ENCODE results near the gene AGBL1.

The AGBL1 gene

DNA sequence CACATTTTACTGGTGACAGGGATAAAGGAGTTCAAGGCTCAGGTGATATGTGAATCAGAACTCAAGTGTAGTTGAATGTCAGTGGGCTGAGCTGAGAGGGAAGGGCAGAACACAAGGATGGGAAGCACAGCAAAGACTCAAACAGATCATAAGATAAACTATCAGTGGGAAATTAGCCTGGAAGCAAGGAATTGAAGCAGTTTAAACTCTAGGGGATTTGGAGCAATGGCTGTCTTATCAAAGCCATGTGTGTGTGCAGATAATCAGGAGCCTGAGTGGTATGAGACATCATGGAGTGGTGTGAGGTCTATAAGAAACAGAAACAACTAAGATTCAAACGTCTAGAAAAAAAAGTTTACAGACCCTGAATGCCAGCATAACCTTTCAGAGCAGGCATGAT, 634.6 kb downstream of the AGBL1 start:
- H3K4me2 ChIP-seq, result no peak overlapping the region
- H4K20me1 ChIP-seq (ENCODE audit: insufficient read depth), result no peaks in the 10 kb centered on the region
- H3K9ac ChIP-seq, result no peak overlapping the region
- H3K36me3 ChIP-seq (ENCODE audit: insufficient read depth), result no peaks in the 10 kb centered on the region
- no peak overlapping the region for H3K4me3 ChIP-seq (IDR thresholded peaks at IDR 0.05; ENCODE audit: insufficient read depth, low read depth, low read length)
- no peak overlapping the region for H3K27ac ChIP-seq
- H2AFZ ChIP-seq (ENCODE audit: low read depth), result no peak overlapping the region
- no peaks in the 10 kb centered on the region for H3K27me3 ChIP-seq (ENCODE audit: insufficient read depth, low read depth)
- no peaks in the 10 kb centered on the region for H3K4me1 ChIP-seq (ENCODE audit: low read depth, poor library complexity, severe bottlenecking)
- TF ChIP-seq, protein P1, sequence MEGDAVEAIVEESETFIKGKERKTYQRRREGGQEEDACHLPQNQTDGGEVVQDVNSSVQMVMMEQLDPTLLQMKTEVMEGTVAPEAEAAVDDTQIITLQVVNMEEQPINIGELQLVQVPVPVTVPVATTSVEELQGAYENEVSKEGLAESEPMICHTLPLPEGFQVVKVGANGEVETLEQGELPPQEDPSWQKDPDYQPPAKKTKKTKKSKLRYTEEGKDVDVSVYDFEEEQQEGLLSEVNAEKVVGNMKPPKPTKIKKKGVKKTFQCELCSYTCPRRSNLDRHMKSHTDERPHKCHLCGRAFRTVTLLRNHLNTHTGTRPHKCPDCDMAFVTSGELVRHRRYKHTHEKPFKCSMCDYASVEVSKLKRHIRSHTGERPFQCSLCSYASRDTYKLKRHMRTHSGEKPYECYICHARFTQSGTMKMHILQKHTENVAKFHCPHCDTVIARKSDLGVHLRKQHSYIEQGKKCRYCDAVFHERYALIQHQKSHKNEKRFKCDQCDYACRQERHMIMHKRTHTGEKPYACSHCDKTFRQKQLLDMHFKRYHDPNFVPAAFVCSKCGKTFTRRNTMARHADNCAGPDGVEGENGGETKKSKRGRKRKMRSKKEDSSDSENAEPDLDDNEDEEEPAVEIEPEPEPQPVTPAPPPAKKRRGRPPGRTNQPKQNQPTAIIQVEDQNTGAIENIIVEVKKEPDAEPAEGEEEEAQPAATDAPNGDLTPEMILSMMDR (conservative IDR thresholded peaks at IDR 0.05; ENCODE audit: low read depth, low read length), result no peak
- no peaks in the 10 kb centered on the region for H3K79me2 ChIP-seq (ENCODE audit: insufficient read depth, low read depth)

DNA sequence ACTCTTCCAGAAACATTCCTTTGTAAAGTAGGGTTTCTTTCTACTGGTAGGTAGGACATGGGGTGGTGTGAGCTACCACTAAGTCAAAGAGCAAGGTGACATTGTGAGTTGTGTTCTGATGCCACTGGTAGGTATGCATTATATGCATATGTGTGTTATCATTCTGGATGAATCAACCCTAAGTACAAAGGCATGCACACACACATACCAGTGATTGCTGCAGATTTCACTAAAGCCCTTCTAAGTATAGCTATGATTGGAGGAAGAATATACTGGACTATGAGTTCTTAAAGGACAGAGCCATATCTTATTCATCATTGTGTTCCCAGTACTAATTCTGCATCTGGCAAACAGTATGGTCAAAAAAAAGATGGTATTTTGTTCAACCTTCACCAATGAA, 646.0 kb downstream of the AGBL1 start:
- Histone ChIP-seq H3K9ac (no peak overlapping the region), H3K4me2 (no peak overlapping the region), H3K36me3 (ENCODE audit: insufficient read depth) (no peaks in the 10 kb centered on the region), H3K27ac (no peak overlapping the region), H3K79me2 (ENCODE audit: insufficient read depth, low read depth) (no peaks in the 10 kb centered on the region), H2AFZ (ENCODE audit: low read depth) (no peak overlapping the region), H3K4me1 (ENCODE audit: low read depth, poor library complexity, severe bottlenecking) (no peaks in the 10 kb centered on the region), H3K4me3 (IDR thresholded peaks at IDR 0.05; ENCODE audit: insufficient read depth, low read depth, low read length) (no peak overlapping the region), H4K20me1 (ENCODE audit: insufficient read depth) (no peaks in the 10 kb centered on the region), H3K27me3 (ENCODE audit: insufficient read depth, low read depth) (no peaks in the 10 kb centered on the region)
- TF ChIP-seq, protein P1 (conservative IDR thresholded peaks at IDR 0.05; ENCODE audit: low read depth, low read length), result no peak

DNA sequence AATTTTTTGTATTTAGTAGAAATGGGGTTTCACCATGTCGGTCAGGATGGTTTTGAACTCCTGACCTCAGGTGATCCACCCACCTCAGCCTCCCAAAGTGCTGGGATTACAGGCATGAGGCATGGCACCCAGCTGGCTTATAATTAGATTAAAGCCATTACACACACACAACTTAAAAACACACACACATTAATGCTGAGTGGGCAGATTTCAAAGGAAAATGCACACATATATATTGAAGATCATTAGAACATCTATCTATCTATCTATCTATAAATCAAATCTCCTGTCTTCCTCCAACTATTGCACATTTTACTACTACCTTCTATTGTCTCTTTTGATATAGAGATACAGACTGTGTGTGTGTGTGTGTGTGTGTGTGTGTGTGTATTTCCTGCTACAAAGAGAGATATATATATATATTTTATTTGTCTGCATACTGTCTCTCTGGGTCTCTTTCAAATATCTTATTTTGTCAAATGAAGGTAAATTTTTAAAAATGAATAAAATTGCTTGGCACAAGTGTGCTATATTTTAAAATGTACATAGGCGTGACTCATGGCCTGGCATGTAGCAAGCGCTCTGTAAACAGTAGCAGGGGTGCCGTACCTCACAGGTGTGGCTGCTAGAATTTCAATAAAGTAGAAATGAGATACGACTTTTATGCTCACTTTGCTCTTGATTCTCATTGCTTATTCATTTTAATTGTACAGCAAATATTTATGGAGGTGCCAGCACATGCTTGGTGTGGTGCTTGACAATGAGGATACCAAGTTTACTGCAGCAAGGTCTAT, 655.8 kb downstream of the AGBL1 start:
- Histone ChIP-seq H3K36me3 (ENCODE audit: insufficient read depth) (no peaks in the 10 kb centered on the region), H3K27ac (no peak overlapping the region), H3K9ac (no peak overlapping the region), H3K79me2 (ENCODE audit: insufficient read depth, low read depth) (no peaks in the 10 kb centered on the region), H3K4me2 (no peak overlapping the region), H3K4me3 (IDR thresholded peaks at IDR 0.05; ENCODE audit: insufficient read depth, low read depth, low read length) (no peak overlapping the region), H3K27me3 (ENCODE audit: insufficient read depth, low read depth) (no peaks in the 10 kb centered on the region), H3K4me1 (ENCODE audit: low read depth, poor library complexity, severe bottlenecking) (no peaks in the 10 kb centered on the region), H4K20me1 (ENCODE audit: insufficient read depth) (no peaks in the 10 kb centered on the region), H2AFZ (ENCODE audit: low read depth) (no peak overlapping the region)
- TF ChIP-seq, protein P1 (conservative IDR thresholded peaks at IDR 0.05; ENCODE audit: low read depth, low read length), result no peak

DNA sequence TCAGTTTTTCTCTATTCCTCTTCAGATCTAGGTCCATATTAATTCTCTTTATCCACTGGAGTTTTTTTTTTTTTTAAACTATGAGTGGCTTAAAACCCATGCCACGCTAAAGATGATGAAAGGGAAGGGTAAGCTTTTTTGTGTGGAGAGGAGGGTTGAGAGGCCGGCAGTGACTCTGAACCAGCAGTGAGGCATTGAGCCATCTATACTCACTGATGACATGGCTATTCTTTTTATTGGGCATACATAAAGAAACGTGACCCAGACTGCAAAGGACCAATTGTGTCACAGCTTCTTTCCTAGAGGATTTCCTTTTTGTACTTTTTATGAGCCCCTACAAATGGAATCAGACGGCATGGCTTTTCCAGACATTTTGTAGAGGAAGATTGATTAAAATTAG, 662.2 kb downstream of the AGBL1 start:
- H2AFZ ChIP-seq (ENCODE audit: low read depth), result no peak overlapping the region
- H3K4me3 ChIP-seq (IDR thresholded peaks at IDR 0.05; ENCODE audit: insufficient read depth, low read depth, low read length), result no peak overlapping the region
- H3K79me2 ChIP-seq (ENCODE audit: insufficient read depth, low read depth), result no peaks in the 10 kb centered on the region
- no peaks in the 10 kb centered on the region for H4K20me1 ChIP-seq (ENCODE audit: insufficient read depth)
- no peak overlapping the region for H3K27ac ChIP-seq
- H3K27me3 ChIP-seq (ENCODE audit: insufficient read depth, low read depth), result no peaks in the 10 kb centered on the region
- H3K4me2 ChIP-seq, result no peak overlapping the region
- TF ChIP-seq, protein P1 (conservative IDR thresholded peaks at IDR 0.05; ENCODE audit: low read depth, low read length), result no peak
- H3K9ac ChIP-seq, result no peak overlapping the region
- no peaks in the 10 kb centered on the region for H3K36me3 ChIP-seq (ENCODE audit: insufficient read depth)
- H3K4me1 ChIP-seq (ENCODE audit: low read depth, poor library complexity, severe bottlenecking), result no peaks in the 10 kb centered on the region
